Mesendoderm (in vitro differentiated cells): ENCODE measurements around the gene CHST11.

Source experiments
- DNase-seq: peaks from one replicate; pipeline ENCODE4 v3.0.0; 2013
- H2AK5ac ChIP-seq: 2 replicates; pipeline ENCODE4 v1.6.1; 2013; ENCODE audit warnings: low read length, inconsistent platforms
- H2BK120ac ChIP-seq: 2 replicates; pipeline ENCODE4 v1.6.1; 2013; ENCODE audit warnings: low read depth, mild to moderate bottlenecking, low read length, moderate library complexity, mixed read lengths
- H2BK15ac ChIP-seq: replicated peaks from 2 replicates; pipeline ENCODE4 v1.6.1; 2013; ENCODE audit warnings: low read depth, mild to moderate bottlenecking, moderate library complexity
- H2BK5ac ChIP-seq: 2 replicates; pipeline ENCODE4 v1.6.1; 2013; ENCODE audit warnings: low read length, inconsistent platforms
- H3K18ac ChIP-seq: 2 replicates; pipeline ENCODE4 v1.6.1; 2013; ENCODE audit warnings: mild to moderate bottlenecking, low read length, mixed read lengths
- H3K23ac ChIP-seq: one replicate; pipeline ENCODE4 v1.6.1; 2013; ENCODE audit warnings: low read length
- H3K27ac ChIP-seq: 2 replicates; pipeline ENCODE4 v1.5.1; 2013; ENCODE audit warnings: low read depth, mild to moderate bottlenecking, inconsistent platforms, low read length, moderate library complexity
- H3K27me3 ChIP-seq: 2 replicates; pipeline ENCODE4 v1.6.1; 2013; ENCODE audit warnings: low read length, control low read depth, mild to moderate bottlenecking, inconsistent platforms; ENCODE audit not compliant: insufficient read depth, poor library complexity
- H3K36me3 ChIP-seq: 2 replicates; pipeline ENCODE4 v1.6.1; 2013; ENCODE audit warnings: low read length, inconsistent platforms; ENCODE audit not compliant: control insufficient read depth, insufficient read depth
- H3K4ac ChIP-seq: one replicate; pipeline ENCODE4 v1.6.1; 2013; ENCODE audit warnings: low read depth, mild to moderate bottlenecking, low read length, moderate library complexity
- H3K4me1 ChIP-seq: 2 replicates; pipeline ENCODE4 v1.6.1; 2013; ENCODE audit warnings: low read depth, low read length, inconsistent platforms; ENCODE audit not compliant: control insufficient read depth
- H3K4me2 ChIP-seq: 2 replicates; pipeline ENCODE4 v1.6.1; 2013; ENCODE audit warnings: low read length
- H3K4me3 ChIP-seq: 2 replicates; pipeline ENCODE4 v1.5.1; 2013; ENCODE audit warnings: mild to moderate bottlenecking, low read length
- H3K56ac ChIP-seq: one replicate; pipeline ENCODE4 v1.6.1; 2013; ENCODE audit warnings: low read length
- H3K79me1 ChIP-seq: 2 replicates; pipeline ENCODE4 v1.6.1; 2013; ENCODE audit warnings: low read length, inconsistent platforms
- H3K79me2 ChIP-seq: 2 replicates; pipeline ENCODE4 v1.6.1; 2013; ENCODE audit warnings: mild to moderate bottlenecking, low read length; ENCODE audit not compliant: control insufficient read depth, insufficient read depth
- H3K9ac ChIP-seq: 2 replicates; pipeline ENCODE4 v1.6.1; 2013; ENCODE audit warnings: low read length, inconsistent platforms
- H4K5ac ChIP-seq: one replicate; pipeline ENCODE4 v1.6.1; 2013; ENCODE audit warnings: low read length
- H4K8ac ChIP-seq: one replicate; pipeline ENCODE4 v1.6.1; 2013; ENCODE audit warnings: low read depth, mild to moderate bottlenecking, control low read depth, low read length, moderate library complexity
- WGBS: extraction: QIAGEN DNeasy Blood & Tissue Kit; methylation state at CpG from one replicate; pipeline ENCODE4 v1.1.7; 2013; ENCODE audit warnings: low lambda C conversion rate, missing lambda C conversion rate; ENCODE audit not compliant: insufficient coverage; ENCODE audit errors: extremely low coverage; 5-methylcytosine and 5-hydroxymethylcytosine counted together

Gene CHST11

DNA sequence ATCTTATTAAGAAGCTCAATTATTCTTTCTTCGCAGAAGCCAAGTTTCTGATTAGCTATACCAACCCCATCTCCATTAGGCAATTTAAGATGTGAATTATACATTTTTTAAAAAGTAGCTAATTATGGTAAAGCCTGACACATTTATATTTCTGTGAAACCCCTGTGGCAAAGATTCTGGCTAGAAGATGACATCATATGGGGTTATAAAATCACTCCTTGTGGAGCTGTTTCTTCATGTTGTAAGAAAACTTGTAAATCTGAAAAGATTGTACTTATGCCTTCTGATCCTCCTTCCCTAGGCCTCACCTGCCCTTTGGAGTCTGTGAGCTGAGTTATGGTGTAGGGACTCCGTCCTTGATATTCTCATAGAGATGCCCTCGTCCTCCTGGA lies 78.1 kb downstream of the CHST11 start:
- no CpG with 5 or more reads among the region's 3 CpGs for WGBS
- H3K79me1 ChIP-seq = peaks cover 2% of the 10 kb centered on the region
- H3K4me1 ChIP-seq = peaks cover 5% of the 10 kb centered on the region
- no peak overlapping the region for H3K9ac ChIP-seq
- peak overlapping the region; percentile 76 for H3K23ac ChIP-seq
- no peak overlapping the region for H4K5ac ChIP-seq
- H3K79me2 ChIP-seq = no peaks in the 10 kb centered on the region
- H2BK5ac ChIP-seq = no peak overlapping the region
- H3K27me3 ChIP-seq = no peaks in the 10 kb centered on the region
- no peak overlapping the region for H2BK120ac ChIP-seq
- H4K8ac ChIP-seq = no peak overlapping the region
- H2AK5ac ChIP-seq = no peak overlapping the region
- no peak overlapping the region for H3K4ac ChIP-seq
- no peak overlapping the region for H3K4me3 ChIP-seq
- H3K27ac ChIP-seq = no peak overlapping the region
- H3K56ac ChIP-seq = peak overlapping the region; percentile 34
- no peak overlapping the region for H3K18ac ChIP-seq
- DNase-seq = no peak
- no peak overlapping the region for H3K4me2 ChIP-seq
- H3K36me3 ChIP-seq = no peaks in the 10 kb centered on the region
- H2BK15ac ChIP-seq = no peak overlapping the region

DNA sequence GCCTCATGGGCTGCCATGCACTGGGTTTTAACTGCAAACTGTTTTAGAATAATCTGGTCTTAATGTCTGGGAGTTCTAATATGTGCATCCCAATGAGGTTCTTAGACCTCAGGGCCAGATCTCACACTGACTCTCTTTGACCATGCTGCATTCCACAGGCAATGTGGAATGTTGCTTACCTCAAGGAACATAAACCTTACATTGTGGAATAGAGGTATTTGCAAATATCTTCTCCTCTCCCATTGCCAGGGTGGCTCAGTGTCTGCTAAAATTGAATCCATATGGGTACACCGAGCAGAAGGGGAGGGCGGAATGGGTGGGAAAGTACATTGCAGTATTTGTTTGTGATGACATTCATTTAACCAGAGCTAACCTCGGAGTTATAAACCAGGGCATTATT lies 78.6 kb downstream of the CHST11 start:
- Histone ChIP-seq H3K79me2 (no peaks in the 10 kb centered on the region), H2AK5ac (no peak overlapping the region), H2BK120ac (no peak overlapping the region), H2BK15ac (no peak overlapping the region), H4K5ac (no peak overlapping the region), H2BK5ac (no peak overlapping the region), H3K27ac (no peak overlapping the region), H4K8ac (no peak overlapping the region), H3K27me3 (no peaks in the 10 kb centered on the region), H3K79me1 (peaks cover 2% of the 10 kb centered on the region), H3K9ac (no peak overlapping the region), H3K4me3 (no peak overlapping the region), H3K23ac (no peak overlapping the region), H3K36me3 (no peaks in the 10 kb centered on the region), H3K4ac (no peak overlapping the region), H3K56ac (no peak overlapping the region), H3K18ac (no peak overlapping the region), H3K4me1 (peaks cover 5% of the 10 kb centered on the region), H3K4me2 (no peak overlapping the region)
- no CpG with 5 or more reads among the region's 3 CpGs for WGBS
- DNase-seq = peak; percentile 52

DNA sequence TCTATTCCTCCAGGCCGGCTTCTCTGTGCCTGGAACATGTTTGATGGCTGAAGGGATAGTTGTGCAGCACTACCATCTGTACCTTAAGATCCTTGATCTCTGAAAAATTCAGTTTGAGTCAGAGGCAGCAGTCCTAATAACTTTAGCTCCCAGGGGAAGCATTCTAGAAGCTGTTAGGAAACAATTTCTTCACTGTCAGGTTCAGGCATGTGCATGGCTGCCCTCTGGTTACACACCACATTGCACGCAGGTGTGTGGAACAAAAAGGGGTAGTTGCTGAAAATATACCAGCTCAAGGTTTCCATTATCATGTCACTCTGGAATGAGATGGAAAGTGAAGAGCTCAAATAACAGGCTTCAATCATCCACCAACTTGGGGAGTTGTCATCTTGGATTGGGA lies 80.1 kb downstream of the CHST11 start:
- no peaks in the 10 kb centered on the region for H3K36me3 ChIP-seq
- no peak overlapping the region for H4K8ac ChIP-seq
- H3K4me2 ChIP-seq = no peak overlapping the region
- H3K23ac ChIP-seq = no peak overlapping the region
- H2BK5ac ChIP-seq = no peak overlapping the region
- H2BK15ac ChIP-seq = no peak overlapping the region
- H3K79me1 ChIP-seq = peaks cover 2% of the 10 kb centered on the region
- no peaks in the 10 kb centered on the region for H3K27me3 ChIP-seq
- no peaks in the 10 kb centered on the region for H3K79me2 ChIP-seq
- H3K56ac ChIP-seq = no peak overlapping the region
- no peak overlapping the region for H2BK120ac ChIP-seq
- no peak overlapping the region for H3K18ac ChIP-seq
- no CpG with 5 or more reads among the region's 2 CpGs for WGBS
- no peak overlapping the region for H4K5ac ChIP-seq
- no peak overlapping the region for H2AK5ac ChIP-seq
- DNase-seq = no peak
- H3K9ac ChIP-seq = no peak overlapping the region
- no peak overlapping the region for H3K27ac ChIP-seq
- H3K4me1 ChIP-seq = peaks cover 5% of the 10 kb centered on the region
- H3K4me3 ChIP-seq = no peak overlapping the region
- H3K4ac ChIP-seq = no peak overlapping the region

DNA sequence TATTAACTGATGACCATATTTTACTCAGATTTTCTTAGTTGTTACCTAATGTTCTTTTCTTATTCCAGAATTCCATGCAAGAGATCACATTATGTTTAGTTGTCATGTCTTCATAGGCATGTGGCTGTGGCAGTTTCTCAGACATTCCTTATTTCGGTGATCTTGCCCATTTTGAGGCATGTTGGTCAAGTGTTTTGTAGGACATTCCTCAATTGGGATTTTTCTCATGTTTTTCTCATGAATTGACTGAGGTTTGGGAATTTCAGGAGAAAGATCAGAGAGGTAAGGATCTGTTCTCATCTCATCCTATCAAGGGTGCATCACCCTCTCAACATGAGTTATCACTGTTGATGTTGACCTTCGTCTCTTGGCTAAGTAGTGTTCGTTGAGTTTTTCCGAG lies 81.3 kb downstream of the CHST11 start:
- Histone ChIP-seq H2BK120ac (no peak overlapping the region), H3K27ac (no peak overlapping the region), H2BK5ac (no peak overlapping the region), H4K5ac (no peak overlapping the region), H3K4ac (no peak overlapping the region), H2AK5ac (no peak overlapping the region), H3K79me2 (no peaks in the 10 kb centered on the region), H3K36me3 (no peaks in the 10 kb centered on the region), H3K4me2 (no peak overlapping the region), H3K4me1 (peaks cover 5% of the 10 kb centered on the region), H3K9ac (no peak overlapping the region), H3K56ac (no peak overlapping the region), H4K8ac (no peak overlapping the region), H3K27me3 (no peaks in the 10 kb centered on the region), H3K23ac (no peak overlapping the region), H3K18ac (no peak overlapping the region), H2BK15ac (no peak overlapping the region), H3K79me1 (peaks cover 2% of the 10 kb centered on the region), H3K4me3 (no peak overlapping the region)
- no CpG with 5 or more reads among the region's 4 CpGs for WGBS
- DNase-seq = no peak

DNA sequence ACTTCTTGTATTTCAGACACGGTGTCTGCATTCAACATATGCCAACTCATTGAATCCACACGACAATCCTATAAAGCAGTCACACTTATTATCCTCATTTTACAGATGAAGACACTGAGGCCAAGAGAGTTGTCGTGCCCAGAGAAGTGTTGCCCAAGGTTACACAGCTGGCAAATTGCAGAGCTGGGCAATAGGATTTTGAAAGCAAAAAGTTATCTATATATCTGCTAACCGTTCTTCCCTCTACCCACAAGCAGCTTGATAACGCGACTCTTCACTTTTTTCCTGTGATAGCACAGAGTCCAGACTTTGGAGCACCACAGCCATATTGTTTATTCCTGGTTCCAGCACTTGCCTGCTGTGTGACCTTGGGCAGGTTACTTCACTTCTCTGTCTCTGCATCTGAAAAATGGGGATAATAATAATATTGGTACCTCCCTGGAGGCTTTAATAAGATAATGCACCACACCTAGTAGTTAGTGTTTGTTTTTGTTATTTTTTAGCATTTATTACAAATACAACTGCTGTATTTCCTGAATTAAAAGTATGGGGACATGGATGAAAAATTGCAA lies 82.2 kb downstream of the CHST11 start:
- no peak overlapping the region for H3K27ac ChIP-seq
- WGBS = no CpG with 5 or more reads among the region's 6 CpGs
- H4K5ac ChIP-seq = no peak overlapping the region
- no peak overlapping the region for H2BK120ac ChIP-seq
- no peak overlapping the region for H4K8ac ChIP-seq
- H3K4me2 ChIP-seq = no peak overlapping the region
- H3K18ac ChIP-seq = no peak overlapping the region
- no peaks in the 10 kb centered on the region for H3K79me2 ChIP-seq
- H3K4me1 ChIP-seq = peaks cover 5% of the 10 kb centered on the region
- no peak overlapping the region for H2BK15ac ChIP-seq
- no peaks in the 10 kb centered on the region for H3K36me3 ChIP-seq
- no peak overlapping the region for H3K56ac ChIP-seq
- H3K4me3 ChIP-seq = no peak overlapping the region
- H2BK5ac ChIP-seq = no peak overlapping the region
- H3K27me3 ChIP-seq = no peaks in the 10 kb centered on the region
- peaks cover 2% of the 10 kb centered on the region for H3K79me1 ChIP-seq
- no peak overlapping the region for H3K9ac ChIP-seq
- no peak for DNase-seq
- no peak overlapping the region for H3K23ac ChIP-seq
- no peak overlapping the region for H3K4ac ChIP-seq
- H2AK5ac ChIP-seq = no peak overlapping the region

DNA sequence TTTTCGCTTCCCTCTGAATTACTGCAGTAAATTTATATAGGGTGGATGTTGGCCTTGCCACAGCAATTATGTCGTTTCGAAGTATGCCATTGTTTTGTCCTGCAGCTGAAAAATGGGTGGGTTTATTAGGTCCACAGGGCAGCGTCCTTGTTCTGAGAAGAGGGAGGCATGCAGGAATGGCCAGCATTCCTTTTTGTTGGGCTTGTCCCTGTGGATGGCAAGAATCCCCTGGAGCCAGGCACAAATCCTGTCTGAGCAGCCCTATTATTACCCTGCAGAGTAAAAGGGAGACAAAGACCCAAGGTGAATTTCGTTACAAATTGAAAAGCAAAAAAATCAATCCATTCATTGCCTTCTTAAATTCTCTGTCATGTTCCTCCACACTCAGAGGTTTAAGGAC lies 88.1 kb downstream of the CHST11 start:
- H2BK5ac ChIP-seq = no peak overlapping the region
- no peak overlapping the region for H3K18ac ChIP-seq
- no peak overlapping the region for H2BK15ac ChIP-seq
- no peak overlapping the region for H3K4me2 ChIP-seq
- H3K56ac ChIP-seq = no peak overlapping the region
- H3K27ac ChIP-seq = no peak overlapping the region
- no peak overlapping the region for H4K5ac ChIP-seq
- H3K4me3 ChIP-seq = no peak overlapping the region
- no peak overlapping the region for H3K23ac ChIP-seq
- H3K79me2 ChIP-seq = no peaks in the 10 kb centered on the region
- no peaks in the 10 kb centered on the region for H3K36me3 ChIP-seq
- H3K4ac ChIP-seq = no peak overlapping the region
- no peaks in the 10 kb centered on the region for H3K79me1 ChIP-seq
- WGBS = no CpG with 5 or more reads among the region's 5 CpGs
- no peak overlapping the region for H2AK5ac ChIP-seq
- no peak overlapping the region for H2BK120ac ChIP-seq
- no peaks in the 10 kb centered on the region for H3K4me1 ChIP-seq
- H3K27me3 ChIP-seq = no peaks in the 10 kb centered on the region
- no peak overlapping the region for H4K8ac ChIP-seq
- DNase-seq = peak; percentile 45
- no peak overlapping the region for H3K9ac ChIP-seq
